Glutamatergic neuron (in vitro differentiated cells): ENCODE data around the gene RAB6B. TPM values are rescaled to one million over a fixed set of nuclear protein-coding genes. Genes with fewer than 3 reads are reported as not detected.

Experiments
- DNase-seq: peaks from one replicate; pipeline ENCODE4 v3.0.0; 2022
- H3K27ac Mint-ChIP-seq: one replicate; pipeline ENCODE4 v1.8.0; 2020; ENCODE audit warnings: mild to moderate bottlenecking, mixed read lengths, inconsistent platforms; ENCODE audit not compliant: unreplicated experiment
- H3K27me3 Mint-ChIP-seq: one replicate; pipeline ENCODE4 v1.8.0; 2020; ENCODE audit warnings: mild to moderate bottlenecking, moderate library complexity, mixed read lengths, inconsistent platforms; ENCODE audit not compliant: unreplicated experiment
- H3K36me3 Mint-ChIP-seq: one replicate; pipeline ENCODE4 v1.8.0; 2020; ENCODE audit warnings: mild to moderate bottlenecking, mixed read lengths, inconsistent platforms; ENCODE audit not compliant: unreplicated experiment
- H3K4me1 Mint-ChIP-seq: one replicate; pipeline ENCODE4 v1.8.0; 2020; ENCODE audit warnings: mild to moderate bottlenecking, low read depth, mixed read lengths, inconsistent platforms; ENCODE audit not compliant: unreplicated experiment
- H3K4me3 Mint-ChIP-seq: one replicate; pipeline ENCODE4 v1.8.0; 2020; ENCODE audit warnings: mild to moderate bottlenecking, mixed read lengths, inconsistent platforms; ENCODE audit not compliant: unreplicated experiment
- H3K9me3 Mint-ChIP-seq: one replicate; pipeline ENCODE4 v1.8.0; 2020; ENCODE audit warnings: mild to moderate bottlenecking, moderate library complexity, mixed read lengths, inconsistent platforms; ENCODE audit not compliant: unreplicated experiment
- CTCF ChIP-seq: fragments of 200-600 bp; sonication (generic); IDR thresholded peaks from one replicate; pipeline ENCODE4 v1.5.0; 2021; ENCODE audit not compliant: partially characterized antibody, unreplicated experiment
- total RNA-seq: library from RNA; stranded (reverse); fragmentation: NEBNext Ultra II Directional; extraction: Animal tissue kit (Norgen Biotek cat#: 25700); gene quantifications from one replicate; pipeline ENCODE4 v1.2.1, GENCODE V29; 2021; ENCODE audit not compliant: unreplicated experiment

Gene RAB6B
- total RNA-seq, 1 donor from 2014 or later: 222 TPM

DNA sequence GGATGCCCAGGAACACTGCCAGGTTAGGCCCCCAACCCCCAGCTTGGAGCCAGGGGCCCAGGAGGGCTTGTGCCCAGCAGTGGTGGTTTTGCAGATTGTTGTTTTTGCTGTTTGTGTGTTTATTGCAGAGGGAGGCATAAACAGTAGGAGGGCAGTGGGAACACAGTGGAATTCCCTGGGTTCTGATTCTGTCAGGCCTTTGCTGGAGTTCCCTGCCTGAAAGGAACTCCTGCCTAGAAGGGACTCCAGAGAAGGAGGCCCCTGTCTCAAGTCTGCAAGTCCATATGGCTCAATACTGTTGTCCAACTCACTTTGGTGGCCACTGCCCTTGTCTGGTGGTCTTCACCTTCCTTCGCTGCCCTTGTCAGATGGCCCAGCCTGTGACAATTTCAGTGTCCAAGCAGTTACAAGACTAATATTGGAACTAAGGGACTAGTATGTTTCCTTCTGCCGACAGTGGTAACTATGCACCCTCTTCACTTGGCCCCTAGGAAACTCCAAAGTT is 47.4 kb upstream of the RAB6B start:
- no peaks in the 10 kb centered on the region for H3K4me1 Mint-ChIP-seq
- peaks cover 2% of the 10 kb centered on the region for H3K9me3 Mint-ChIP-seq
- TF ChIP-seq CTCF: no peak
- H3K27ac Mint-ChIP-seq: no peak overlapping the region
- no peak overlapping the region for H3K4me3 Mint-ChIP-seq
- H3K27me3 Mint-ChIP-seq: peaks cover 2% of the 10 kb centered on the region
- no peaks in the 10 kb centered on the region for H3K36me3 Mint-ChIP-seq
- DNase-seq: no peak

GRCh38 chr3:133941415-133941821 is 45.7 kb upstream of the RAB6B start:
- peaks cover 2% of the 10 kb centered on the region for H3K9me3 Mint-ChIP-seq
- no peaks in the 10 kb centered on the region for H3K27me3 Mint-ChIP-seq
- H3K4me1 Mint-ChIP-seq: no peaks in the 10 kb centered on the region
- H3K27ac Mint-ChIP-seq: no peak overlapping the region
- no peak overlapping the region for H3K4me3 Mint-ChIP-seq
- H3K36me3 Mint-ChIP-seq: no peaks in the 10 kb centered on the region
- DNase-seq: no peak
- no peak for TF ChIP-seq CTCF

GRCh38 chr3:133940536-133940935 is 44.9 kb upstream of the RAB6B start:
- DNase-seq: no peak
- no peak overlapping the region for H3K27ac Mint-ChIP-seq
- H3K9me3 Mint-ChIP-seq: peaks cover 2% of the 10 kb centered on the region
- H3K4me1 Mint-ChIP-seq: no peaks in the 10 kb centered on the region
- H3K27me3 Mint-ChIP-seq: no peaks in the 10 kb centered on the region
- no peaks in the 10 kb centered on the region for H3K36me3 Mint-ChIP-seq
- H3K4me3 Mint-ChIP-seq: no peak overlapping the region
- TF ChIP-seq CTCF: no peak

DNA sequence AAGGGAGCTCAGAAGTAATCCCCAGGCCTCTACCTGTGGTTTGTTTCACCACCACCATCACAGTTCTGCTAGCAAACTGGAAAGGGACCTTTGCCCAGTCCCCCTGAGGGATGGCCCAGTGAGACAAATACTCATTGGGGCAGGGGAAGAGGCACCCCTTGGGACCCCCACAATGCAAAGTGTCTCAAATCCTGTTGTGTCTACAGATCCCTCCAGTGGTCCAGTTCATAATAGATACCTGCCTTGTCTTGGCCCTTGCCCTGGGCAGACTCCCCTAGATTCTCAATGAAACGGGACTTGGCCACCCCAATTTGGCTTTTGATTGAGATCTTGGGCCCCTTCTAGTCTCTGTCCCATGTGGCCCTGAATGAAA is 43.8 kb upstream of the RAB6B start:
- Mint-ChIP-seq H3K27ac (no peak overlapping the region), H3K27me3 (no peaks in the 10 kb centered on the region), H3K9me3 (peaks cover 2% of the 10 kb centered on the region), H3K4me3 (no peak overlapping the region), H3K36me3 (no peaks in the 10 kb centered on the region), H3K4me1 (no peaks in the 10 kb centered on the region)
- TF ChIP-seq CTCF: no peak
- DNase-seq: no peak

DNA sequence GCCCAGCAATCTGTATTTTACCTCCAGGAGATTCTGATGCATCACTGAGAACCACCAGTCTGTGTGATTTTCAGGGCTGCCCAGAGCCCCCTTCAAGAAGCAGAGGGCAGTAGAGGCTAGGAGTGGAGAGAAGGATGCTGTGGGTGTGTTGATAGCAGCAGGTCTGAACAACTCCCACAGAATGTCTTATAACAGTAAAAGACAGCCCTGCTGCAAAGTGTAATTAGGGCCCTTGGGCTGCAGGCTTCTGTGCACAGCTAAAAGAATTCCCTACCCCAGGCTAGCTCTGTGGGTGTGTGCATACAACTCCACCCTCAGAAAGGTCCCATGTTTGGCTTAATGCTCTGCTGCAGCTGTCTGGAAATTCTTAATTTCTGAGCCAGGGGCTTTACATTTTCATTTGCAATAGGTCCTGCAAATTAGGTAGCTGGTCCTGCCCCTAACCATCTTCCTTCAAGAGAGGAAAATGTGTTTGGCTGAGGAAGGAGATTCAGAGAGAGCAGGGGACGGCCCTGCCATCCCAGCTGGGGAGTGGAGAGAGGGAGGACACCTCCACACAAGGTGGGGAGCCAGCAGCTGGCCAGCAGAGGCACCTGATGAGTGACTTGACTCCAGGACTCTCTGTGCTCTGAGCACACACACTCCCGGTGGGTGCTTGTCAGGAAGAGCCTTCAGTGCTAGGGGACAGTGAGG is 43.2 kb upstream of the RAB6B start:
- no peak for DNase-seq
- Mint-ChIP-seq H3K27ac (no peak overlapping the region), H3K9me3 (peaks cover 2% of the 10 kb centered on the region), H3K4me1 (no peaks in the 10 kb centered on the region), H3K36me3 (no peaks in the 10 kb centered on the region), H3K27me3 (no peaks in the 10 kb centered on the region), H3K4me3 (no peak overlapping the region)
- no peak for TF ChIP-seq CTCF
